ENCODE measurements around the gene IL1RAP. TPM values are rescaled to one million over a fixed set of nuclear protein-coding genes. Genes with fewer than 3 reads are reported as not detected.

IL1RAP gene
- total RNA-seq, 4 donors from 2014 or later: 3.4 to 6.9 (median 4.9) TPM

DNA sequence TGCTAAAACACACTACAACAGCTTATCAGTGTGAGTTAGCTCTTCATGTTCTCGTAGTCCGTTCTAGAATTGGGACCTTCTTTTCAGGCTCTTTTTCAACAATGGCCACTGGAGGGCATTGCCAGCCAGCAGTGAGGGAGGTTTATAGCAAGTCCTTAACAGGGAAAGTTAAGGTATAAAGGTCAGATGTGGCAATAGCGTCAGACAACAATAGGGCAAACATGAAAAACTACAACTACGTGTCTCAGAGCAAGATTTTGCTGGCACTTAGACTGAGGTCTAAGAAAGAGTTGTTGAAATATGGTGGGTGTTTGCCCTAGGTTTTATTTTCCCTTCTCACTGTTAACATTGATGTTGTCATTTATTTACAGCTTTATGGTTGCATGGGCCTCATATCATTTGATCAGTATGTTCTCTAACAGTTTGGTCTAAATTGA is 187.2 kb downstream of the IL1RAP start:
- no peaks in the 10 kb centered on the region for H3K9me3 ChIP-seq
- H3K27ac ChIP-seq: no peak overlapping the region
- no peaks in the 10 kb centered on the region for H3K4me1 ChIP-seq
- H3K4me3 ChIP-seq: no peak overlapping the region
- H3K36me3 ChIP-seq: no peaks in the 10 kb centered on the region
- peak in 1 of 3 donors; percentile 64 for DNase-seq
- no peak for TF ChIP-seq POLR2A (IDR thresholded peaks at IDR 0.05)
- TF ChIP-seq, protein P1, sequence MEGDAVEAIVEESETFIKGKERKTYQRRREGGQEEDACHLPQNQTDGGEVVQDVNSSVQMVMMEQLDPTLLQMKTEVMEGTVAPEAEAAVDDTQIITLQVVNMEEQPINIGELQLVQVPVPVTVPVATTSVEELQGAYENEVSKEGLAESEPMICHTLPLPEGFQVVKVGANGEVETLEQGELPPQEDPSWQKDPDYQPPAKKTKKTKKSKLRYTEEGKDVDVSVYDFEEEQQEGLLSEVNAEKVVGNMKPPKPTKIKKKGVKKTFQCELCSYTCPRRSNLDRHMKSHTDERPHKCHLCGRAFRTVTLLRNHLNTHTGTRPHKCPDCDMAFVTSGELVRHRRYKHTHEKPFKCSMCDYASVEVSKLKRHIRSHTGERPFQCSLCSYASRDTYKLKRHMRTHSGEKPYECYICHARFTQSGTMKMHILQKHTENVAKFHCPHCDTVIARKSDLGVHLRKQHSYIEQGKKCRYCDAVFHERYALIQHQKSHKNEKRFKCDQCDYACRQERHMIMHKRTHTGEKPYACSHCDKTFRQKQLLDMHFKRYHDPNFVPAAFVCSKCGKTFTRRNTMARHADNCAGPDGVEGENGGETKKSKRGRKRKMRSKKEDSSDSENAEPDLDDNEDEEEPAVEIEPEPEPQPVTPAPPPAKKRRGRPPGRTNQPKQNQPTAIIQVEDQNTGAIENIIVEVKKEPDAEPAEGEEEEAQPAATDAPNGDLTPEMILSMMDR (IDR thresholded peaks at IDR 0.05): peak in 4 of 6 experiments; percentile 24 to 77 (median 68)
- no peaks in the 10 kb centered on the region for H3K27me3 ChIP-seq

DNA sequence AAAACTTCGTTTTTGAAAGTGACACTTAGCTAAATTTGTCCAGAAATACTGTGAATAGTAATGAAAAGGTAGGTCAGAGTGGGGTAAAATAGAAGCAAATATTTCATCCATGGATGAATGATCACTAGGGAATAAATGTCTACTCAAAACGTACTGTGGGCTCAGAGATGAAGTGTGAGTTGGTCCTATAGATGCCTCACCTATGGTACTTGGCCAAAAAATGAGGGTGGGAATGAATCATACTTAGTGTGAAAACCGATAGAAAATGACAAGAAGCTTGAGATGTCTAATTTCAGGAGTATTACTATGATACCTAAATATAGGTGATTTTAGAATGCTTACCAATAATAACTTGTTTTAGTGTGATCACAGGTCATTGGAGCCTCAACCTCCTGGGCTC is 192.7 kb downstream of the IL1RAP start:
- H3K36me3 ChIP-seq: no peaks in the 10 kb centered on the region
- H3K9me3 ChIP-seq: no peaks in the 10 kb centered on the region
- H3K4me3 ChIP-seq: no peak overlapping the region
- no peak overlapping the region for H3K27ac ChIP-seq
- H3K27me3 ChIP-seq: no peaks in the 10 kb centered on the region
- no peaks in the 10 kb centered on the region for H3K4me1 ChIP-seq
- no peak for DNase-seq
- TF ChIP-seq, protein P1 (IDR thresholded peaks at IDR 0.05): no peak
- TF ChIP-seq POLR2A (IDR thresholded peaks at IDR 0.05): no peak

Other genes with a start within 250 kb of the IL1RAP start
- gene CLDN1, start 191.6 kb upstream of the IL1RAP start, total RNA-seq: 1 to 10 TPM in 1 of 4 donors, under 1 TPM in 1, not detected in 2; 0.35 to 1.1 TPM
- not detected for gene CLDN16, start 125.9 kb upstream of the IL1RAP start, total RNA-seq
- not detected for gene TMEM207, start 64.2 kb upstream of the IL1RAP start, total RNA-seq